ENCODE results near the gene RREB1.

DNA sequence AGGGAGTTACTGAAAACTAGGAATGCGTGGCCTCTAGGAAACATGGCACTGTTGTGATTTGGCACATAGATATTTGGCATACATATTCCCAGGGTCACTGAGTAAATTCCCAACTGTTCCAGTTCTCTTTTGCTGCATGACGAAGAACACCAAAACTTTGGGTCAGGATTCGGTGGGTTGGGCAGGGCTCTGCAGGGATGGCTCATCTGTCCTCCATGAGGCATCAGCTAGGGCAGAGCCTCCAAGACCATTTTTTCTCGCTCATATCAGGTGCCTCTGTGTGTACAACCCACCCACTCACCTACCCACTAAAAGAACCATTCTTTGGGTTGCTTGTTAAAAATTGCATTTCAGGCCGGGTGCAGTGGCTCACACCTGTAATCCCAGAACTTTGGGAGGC, 148.2 kb downstream of the RREB1 start:
- TF ChIP-seq, protein P1, sequence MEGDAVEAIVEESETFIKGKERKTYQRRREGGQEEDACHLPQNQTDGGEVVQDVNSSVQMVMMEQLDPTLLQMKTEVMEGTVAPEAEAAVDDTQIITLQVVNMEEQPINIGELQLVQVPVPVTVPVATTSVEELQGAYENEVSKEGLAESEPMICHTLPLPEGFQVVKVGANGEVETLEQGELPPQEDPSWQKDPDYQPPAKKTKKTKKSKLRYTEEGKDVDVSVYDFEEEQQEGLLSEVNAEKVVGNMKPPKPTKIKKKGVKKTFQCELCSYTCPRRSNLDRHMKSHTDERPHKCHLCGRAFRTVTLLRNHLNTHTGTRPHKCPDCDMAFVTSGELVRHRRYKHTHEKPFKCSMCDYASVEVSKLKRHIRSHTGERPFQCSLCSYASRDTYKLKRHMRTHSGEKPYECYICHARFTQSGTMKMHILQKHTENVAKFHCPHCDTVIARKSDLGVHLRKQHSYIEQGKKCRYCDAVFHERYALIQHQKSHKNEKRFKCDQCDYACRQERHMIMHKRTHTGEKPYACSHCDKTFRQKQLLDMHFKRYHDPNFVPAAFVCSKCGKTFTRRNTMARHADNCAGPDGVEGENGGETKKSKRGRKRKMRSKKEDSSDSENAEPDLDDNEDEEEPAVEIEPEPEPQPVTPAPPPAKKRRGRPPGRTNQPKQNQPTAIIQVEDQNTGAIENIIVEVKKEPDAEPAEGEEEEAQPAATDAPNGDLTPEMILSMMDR (IDR thresholded peaks at IDR 0.05 in 8 of 11, conservative IDR thresholded peaks at IDR 0.05 in 3 of 11) = no peak
- no peak for TF ChIP-seq POLR2AphosphoS5 (IDR thresholded peaks at IDR 0.05)
- TF ChIP-seq POLR2A (IDR thresholded peaks at IDR 0.05) = no peak
